Left hindlimb (tissue), 1 donor: Measurements from ENCODE around the gene CIDEA.

Source experiments
- DNase-seq: peaks from one replicate; pipeline ENCODE4 v3.0.0-alpha.2; 2018

CIDEA gene

GRCh38 chr18:12276736-12277554, 22.8 kb downstream of the CIDEA start:
- no peak for DNase-seq

DNA sequence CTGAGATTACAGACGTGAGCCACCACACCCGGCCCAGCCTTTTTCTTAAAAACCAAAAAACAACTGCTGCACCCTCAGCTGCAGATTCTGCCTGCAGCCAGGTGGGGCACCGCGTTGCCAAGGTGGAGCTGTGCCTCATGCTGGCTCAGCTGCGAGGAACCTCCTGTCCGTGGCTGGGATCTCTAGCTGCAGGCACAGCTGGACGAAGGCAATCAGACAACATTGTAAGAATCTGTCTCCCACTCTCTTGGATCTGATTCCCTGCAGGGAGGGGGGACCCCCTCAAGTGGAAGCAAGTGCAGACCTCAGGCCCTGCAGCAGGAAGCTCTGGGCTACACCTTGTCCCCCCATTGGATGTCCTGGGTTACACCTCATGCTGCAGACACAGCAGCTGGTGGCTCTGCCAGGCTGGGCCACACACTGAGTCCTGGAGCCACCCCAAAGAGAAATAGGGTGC, 24.1 kb downstream of the CIDEA start:
- DNase-seq = no peak

DNA sequence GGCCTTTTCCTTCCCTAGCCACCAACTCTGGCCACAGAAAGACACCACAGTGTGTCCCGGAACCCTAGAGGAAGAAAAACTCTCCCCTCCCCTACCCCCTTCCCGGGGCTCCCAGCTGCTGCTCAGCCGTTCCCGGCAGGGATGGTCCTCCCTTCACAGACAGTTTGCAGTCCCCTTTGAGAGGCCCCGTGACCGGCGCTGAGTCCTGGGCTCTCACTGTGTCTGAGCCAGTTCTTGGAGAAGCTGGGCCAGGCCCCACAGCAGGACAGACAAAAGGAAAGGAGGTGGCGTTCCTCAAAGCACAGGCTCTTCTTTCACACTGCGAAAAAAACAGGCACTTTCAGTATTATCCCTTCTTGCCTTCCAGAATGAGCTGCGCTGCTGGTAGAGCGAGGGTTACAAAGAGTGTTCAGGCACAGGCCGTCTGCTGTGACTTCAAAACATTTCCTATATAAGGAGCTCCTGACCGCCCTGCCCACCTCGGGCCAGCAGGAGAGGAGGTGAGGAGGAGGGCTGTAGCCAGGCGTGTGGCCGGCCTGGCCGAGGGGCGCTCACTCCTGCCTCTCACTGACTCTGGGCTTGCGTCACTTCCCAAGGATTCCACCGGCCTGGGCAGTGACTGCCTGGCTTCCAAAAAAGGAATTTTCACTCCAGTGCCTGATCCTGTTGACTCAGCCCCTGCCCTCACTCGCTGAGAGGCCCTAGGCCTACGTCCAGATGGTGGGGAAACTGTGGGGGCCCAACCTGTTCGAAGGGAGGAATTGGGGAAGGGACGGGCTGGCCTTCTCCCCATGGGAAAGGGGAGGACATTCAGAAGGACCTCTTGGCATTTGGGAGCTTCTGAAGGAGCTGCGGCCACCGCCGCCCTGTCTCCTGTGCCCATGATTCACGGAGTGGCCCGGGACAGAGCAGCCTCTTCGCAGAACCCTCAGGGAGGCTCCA, 24.9 kb downstream of the CIDEA start:
- DNase-seq = peak; percentile 88

DNA sequence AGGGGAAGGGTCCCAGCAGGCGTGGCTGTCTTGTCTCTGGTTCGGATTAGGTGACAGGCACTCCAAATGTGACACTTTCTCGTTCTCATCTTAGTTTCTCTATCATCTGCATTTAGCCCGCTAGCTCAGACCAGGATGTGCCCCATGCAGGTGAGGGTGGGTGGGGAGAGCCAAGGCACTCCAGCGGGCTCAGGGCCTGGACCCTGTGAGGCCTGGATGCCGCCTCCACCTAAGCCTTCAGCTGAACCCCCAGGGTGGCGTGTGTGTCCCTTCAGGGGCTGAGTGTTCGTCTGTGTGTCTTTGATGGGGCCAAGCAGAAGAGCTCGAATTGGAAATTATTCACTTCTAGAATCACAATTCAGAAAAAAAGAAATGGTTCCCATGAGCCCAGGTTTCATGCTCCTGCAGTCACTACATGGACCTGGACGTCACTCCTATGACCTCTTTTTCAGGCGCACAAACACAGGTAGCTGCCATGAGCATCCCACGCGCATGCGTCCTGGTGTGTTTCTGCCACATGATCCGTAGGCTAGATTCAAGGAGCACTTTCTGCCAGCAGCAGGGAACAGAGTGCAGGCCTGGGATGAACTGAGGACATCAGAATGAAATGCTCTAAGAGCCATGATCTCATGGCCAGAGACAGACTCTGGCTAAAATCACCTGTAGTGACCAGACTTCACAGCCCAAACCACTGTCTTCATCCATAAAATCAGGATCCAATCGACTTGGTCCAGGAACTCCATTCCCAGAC, 25.8 kb downstream of the CIDEA start:
- DNase-seq = no peak

DNA sequence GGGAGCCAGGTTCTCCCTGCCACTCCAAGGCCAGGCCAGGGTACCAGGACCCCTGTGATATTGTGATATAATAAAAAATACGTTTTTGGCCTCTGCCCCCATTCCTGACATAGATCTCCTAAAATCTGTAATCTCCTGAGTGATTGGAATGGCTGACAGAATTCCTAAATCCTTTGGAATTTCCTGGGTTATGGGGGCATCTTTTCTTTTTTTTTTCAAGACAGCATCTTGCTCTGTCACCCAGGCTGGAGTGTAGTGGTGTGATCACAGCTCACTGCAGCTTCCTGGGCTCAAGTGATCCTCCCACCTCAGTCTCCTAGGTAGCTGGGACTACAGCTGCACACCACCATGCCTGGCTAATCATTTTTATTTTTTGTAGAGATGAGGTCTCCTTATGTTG, 27.7 kb downstream of the CIDEA start:
- no peak for DNase-seq

DNA sequence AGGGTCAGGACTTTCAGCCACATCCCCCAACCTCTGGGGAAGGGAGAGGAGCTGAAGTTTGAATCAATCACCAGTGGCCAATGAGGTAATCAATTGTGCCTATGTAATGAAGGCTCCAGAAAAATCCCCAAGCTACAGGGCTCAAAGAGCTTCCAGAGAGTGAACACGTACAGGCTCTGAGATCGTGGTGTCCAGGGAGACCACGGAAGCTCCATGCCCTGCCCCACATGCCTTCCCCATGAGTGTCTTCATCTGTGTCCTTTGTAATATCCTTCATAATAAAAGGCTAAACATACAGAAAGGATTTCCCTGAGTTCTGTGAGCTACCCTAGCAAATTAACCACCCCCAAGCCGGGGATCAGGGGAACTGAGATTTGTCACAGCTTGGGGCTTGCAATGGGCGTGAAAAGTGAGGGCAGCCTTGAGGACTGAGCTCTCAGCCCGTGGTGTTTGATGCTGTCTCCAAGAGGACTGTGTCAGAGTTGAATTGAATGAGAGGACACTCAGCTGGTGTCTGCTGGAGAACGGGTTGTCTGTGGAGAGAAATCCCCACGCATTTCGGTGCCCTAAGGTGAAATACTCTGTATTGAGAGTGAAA, 28.4 kb downstream of the CIDEA start:
- DNase-seq = no peak

DNA sequence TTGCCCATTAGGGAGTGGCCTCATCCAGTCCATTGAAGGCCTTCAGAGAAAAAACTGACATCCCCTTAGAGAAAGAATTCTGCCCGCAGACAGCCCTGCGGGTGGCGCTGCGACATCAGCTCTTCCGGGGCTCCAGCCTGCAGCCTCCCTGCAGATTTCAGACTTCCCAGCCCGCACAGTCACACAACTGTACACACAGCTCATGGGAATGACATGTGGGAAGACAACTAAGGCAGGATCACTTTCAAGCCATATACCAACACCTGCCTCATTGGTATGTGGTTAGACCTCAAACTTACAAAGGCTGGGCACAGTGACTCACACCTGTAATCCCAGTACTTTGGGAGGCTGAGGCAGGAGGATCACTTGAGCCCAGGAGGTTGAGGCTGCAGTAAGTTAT, 29.1 kb downstream of the CIDEA start:
- DNase-seq = no peak

DNA sequence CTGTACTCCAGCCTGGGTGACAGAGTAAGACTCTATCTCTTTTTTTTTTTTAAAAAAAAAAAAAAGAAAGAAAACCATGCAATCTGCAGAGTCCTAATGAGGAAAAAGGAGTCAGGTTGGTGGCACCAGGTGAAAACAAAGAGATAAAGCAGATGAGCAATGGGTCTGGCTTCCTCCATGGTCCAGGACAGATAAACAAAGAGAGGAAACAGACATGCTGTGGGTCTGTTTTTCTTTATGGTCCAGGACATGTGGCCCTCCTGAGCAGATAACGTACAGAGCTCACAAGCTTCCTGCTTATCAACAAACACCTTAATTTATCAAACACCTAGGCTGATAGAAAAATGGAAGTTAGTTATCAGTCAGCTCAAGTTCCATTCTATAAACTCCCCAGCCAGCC, 29.5 kb downstream of the CIDEA start:
- no peak for DNase-seq

DNA sequence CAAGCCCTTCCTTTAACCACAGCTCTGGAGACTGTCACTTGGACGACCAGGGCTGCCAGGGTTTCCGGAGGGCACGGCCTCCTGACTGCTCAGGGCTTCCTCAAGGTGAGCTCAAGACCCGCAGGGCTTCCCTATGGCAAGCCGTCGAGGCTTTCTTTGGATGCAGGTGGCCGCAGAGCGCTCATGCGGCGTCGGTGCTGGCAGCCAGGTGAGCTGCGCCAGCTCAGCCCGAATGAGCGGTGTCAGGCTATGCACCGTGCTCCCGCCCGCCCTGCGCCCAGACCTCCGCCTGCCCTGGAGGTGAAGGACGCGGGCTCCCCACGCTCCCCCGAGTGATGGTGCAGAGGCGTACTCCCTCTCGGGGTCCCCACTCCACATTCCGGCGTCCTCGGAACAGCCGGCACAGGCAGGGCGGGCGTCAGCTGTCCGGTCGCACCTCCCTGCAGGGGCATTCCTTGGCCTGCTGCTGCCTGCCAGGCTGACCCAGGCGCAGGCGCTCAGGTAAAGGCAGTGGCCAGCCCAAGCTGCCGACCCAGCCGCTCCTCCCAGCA, 33.0 kb downstream of the CIDEA start:
- DNase-seq = no peak

DNA sequence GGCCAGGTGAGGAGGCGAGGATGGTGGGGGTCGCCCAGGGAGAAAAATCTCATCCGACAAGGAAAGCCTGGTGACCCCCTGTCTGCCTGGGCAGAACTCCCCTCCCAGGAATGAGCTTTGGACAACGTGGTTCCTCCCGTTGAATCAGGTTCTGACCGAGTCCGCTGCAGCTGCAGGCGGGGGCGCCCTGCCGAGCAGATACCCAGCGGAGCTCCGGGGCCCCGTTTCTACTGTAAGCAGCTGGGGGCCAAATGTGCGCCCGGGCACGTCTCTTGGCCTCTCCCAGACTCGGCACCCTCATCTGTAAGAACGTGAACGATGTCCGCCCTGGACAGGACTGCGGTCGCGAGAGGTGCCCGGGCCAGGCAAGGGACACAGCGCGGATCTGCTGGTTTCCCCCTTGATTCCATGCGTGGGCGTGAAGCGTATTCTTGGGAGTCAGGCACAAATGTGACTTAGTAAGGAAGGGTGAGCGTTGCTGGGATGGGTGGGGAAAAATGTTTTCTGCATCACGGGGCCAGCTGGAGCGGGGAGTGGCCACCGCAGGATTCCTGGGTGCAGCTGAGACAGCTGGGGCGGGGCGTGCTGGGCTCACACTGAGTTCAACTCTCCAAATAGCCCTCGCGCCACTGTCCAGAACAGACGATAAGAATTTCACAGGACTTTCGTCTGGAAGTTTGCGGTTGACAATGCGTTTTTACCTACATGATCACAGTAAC, 33.7 kb downstream of the CIDEA start:
- DNase-seq = peak; percentile 85

- DNase-seq = no peak
Observed at GRCh38 chr18:12288403-12288755, 34.2 kb downstream of the CIDEA start.

GRCh38 chr18:12290086-12290485, 35.9 kb downstream of the CIDEA start:
- DNase-seq = no peak

DNA sequence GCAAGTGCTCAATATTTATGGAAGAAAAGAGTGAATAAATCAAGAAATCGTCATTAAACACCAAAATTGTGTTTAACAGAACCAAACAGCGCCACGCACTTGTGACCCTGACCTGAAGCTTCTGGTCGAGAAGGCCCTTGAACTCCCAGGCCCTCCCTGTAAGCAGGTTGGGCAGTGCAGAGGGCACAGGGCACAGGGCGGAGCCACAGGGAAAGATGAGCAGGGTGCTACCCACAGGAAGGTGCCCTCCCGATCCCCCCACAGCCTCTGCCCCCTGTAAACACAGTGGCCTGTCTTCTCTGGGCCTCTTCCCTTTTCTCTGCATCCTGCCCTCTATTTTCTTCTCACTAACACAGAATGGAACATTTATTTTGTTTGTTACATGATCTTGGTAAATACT, 37.0 kb downstream of the CIDEA start:
- DNase-seq = no peak

DNA sequence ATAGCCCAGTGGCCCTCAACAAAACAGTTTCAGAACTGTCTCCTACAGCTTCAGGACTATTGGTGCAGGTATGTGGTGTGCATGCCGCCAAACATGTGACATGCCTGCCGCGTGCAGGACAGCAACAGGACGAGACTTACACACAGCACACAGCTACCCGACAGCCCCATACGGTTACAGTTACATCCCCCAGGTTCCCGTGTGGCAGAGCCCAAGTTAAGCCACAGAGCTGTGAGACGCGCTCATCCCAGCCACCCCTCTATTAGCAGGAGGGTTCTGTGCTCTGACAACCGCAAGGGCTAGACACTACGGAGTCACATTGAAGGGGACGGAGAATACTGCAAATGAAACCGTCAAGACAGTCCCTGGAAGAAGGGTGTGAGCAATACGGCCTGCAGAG, 37.5 kb downstream of the CIDEA start:
- DNase-seq = no peak

DNA sequence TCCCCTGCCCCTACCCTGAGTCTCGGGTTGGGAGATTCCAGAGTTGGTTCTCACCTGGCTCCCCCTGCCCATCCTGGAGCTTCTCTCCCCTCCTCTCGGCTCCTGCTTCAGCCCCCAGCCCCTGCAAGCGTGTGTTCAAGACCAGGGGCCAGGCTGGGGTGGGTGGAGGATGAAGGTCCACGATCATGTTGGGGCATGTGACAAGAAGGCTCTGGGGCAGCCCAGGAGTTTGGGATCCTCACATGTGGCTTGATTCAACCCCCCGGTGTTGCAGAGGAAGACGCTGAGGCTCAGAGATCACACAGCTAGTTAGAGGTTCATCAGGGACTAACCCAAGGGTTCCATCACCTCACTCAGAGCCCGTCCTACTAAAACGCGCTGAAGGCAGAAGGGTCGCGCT, 39.7 kb downstream of the CIDEA start:
- no peak for DNase-seq

DNA sequence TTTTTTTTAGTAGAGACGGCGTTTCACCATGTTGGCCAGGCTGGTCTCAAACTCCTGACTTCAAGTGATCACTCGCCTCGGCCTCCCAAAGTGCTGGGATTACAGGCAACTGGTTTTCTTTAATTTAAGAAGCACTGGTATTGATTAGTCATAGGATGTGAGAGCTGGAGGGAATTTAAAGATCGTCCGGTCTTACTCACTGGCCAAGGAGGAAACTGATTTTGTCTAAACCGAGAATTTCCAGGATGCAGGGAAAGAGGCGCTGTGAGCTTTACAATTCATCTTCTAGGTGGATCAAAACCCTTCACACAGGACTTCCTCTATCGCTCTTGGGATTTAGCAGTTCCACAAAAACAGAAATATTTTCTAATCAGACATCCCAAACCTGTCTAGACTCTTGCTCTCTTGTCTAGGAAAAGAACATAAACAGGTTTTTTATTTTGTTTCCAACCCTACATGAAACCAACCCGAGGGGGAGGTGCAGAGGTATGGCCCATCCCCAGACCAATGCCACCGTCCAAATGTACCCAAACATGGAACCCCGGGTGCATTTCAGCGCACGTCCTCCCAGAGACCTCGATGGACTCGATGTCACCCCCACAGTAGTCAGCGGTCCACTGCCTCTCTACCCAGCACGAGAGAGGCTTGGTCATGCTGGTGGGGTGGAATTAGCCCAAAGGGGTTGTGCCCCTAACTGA, 41.4 kb downstream of the CIDEA start:
- DNase-seq = no peak

DNA sequence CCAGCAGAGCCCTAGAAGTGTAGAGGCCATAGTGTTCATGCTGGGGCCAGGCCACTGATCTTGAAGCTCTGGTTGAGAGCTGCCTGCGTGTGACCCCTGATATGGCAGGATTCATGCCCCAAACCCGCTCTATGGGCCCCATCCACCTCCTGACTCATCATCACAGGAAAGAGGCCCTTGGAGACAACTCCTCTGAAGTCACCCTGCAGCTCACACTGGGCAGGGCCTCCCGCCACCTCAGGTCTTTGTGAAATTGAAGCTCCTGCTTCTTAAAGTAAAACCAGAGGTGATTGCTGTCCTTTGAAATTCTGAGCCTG, 41.9 kb downstream of the CIDEA start:
- no peak for DNase-seq

DNA sequence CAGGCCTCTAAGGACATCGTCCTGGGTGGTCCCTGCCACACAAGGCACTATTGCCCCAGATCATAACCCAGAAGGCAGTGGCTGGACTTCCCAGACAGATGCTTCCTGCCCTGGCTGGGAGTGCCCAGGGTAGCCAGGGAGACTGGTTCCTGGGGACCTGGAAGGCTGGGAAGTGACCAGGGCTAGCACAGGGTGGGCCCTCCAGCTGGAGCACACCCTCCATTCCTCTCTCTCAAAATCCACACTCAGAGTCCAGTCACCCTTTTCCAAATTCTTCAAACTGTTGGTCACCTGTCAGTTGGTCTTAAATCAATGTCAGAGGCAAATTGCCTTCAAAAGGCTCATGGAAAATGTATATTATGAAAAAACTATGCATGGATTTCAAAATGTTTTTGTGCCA, 42.3 kb downstream of the CIDEA start:
- no peak for DNase-seq

GRCh38 chr18:12299862-12300261, 45.7 kb downstream of the CIDEA start:
- DNase-seq = no peak

DNA sequence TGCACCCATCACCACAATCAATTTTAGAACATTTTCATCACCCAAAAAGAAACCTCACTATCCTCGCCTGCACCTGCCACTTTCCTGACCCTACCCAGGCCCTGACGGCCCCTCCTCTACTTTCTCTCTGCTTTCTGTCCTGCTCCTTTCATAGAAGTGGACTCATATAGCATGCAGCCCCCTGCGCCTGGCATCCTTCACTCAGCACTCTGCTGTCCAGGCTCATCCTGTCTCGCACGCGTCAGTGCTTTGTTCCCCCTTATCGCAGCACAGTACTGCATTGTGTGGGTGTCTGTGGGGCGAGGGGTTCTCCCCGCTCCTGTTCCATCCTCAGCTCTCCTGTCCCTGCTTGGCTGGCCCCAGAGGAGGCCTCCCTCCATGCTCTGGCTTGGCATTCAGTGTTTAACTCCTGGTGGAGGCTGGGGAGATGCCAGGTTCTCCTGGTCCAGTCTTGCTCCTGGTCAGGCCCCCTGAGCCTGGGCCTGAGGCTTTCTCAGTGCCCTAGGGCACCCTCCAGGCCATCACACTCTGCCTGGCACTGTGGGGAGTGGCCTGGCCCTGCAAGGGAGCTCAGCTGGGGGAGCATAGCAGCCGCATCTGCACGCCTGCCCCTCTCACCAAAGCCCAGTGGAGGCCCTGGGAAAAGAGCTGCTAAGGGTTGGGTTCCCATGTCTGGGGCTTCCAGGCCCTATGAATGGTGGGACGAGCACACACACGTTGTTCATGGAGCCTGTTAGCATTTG, 47.3 kb downstream of the CIDEA start:
- no peak for DNase-seq
